ENCODE results near the gene NCR2. TPM values are rescaled to one million over a fixed set of nuclear protein-coding genes. Genes with fewer than 3 reads are reported as not detected.

Gene NCR2
- total RNA-seq, 5 donors from 2014 or later (not counting 1 experiment from before 2014, with no cell fraction given): not detected

DNA sequence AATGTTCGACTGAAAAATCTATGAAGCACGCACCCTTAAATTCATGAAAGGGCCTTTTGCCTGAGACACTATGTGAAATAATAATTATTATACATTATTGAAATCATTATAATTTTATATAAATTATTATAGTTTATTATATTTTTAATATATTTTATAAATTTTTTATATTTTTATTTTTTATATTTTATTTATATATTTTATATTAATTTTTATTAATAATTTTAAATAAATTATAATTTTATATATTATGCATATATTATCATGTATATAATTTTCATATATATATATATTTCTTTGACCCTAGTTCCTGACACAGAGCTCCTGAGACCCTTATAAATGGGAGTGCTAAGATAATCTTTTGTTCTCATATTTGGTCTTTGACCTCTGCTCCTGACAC, 13.5 kb downstream of the NCR2 start:
- Histone ChIP-seq H3K9me3 (no peaks in the 10 kb centered on the region), H3K4me1 (ENCODE audit: control insufficient read depth in 1 of 2, extremely low read depth in 1 of 2, insufficient read depth in 2 of 2, low read length in 2 of 2) (peaks cover 7 to 24% of the 10 kb centered on the region in 2 experiments), H3K36me3 (ENCODE audit: control insufficient read depth in 2 of 2, extremely low read depth in 1 of 2, insufficient read depth in 1 of 2, low read length in 1 of 2) (no peaks in the 10 kb centered on the region), H3K27ac (ENCODE audit: low read length) (no peak overlapping the region), H3K27me3 (replicated peaks in 1 of 2; ENCODE audit: control insufficient read depth in 2 of 2, extremely low read depth in 1 of 2, insufficient read depth in 2 of 2, low read length in 1 of 2) (peaks cover 0 to 18% of the 10 kb centered on the region in 2 experiments), H3K4me3 (ENCODE audit: control insufficient read depth in 1 of 2, extremely low read depth in 1 of 2, low read length in 1 of 2) (no peak overlapping the region)
- H3K4me3 Mint-ChIP-seq: no peak overlapping the region
- WGBS (ENCODE audit: insufficient coverage): no CpG with 5 or more reads among the region's 2 CpGs
- ChIA-PET POLR2A (no interaction called here), CTCF (interaction anchor here in 1 of 2 donors (0.7 to 1.2 kb wide), 3 partner anchors 14 to 19 kb away, joined by 3 to 4 read pairs (median 3); no protein-coding TSS in a partner anchor)
- no peak overlapping the region for H3K27ac Mint-ChIP-seq
- H3K9me3 Mint-ChIP-seq: peaks cover 0 to 6% (median 5%) of the 10 kb centered on the region in 3 donors
- no peak for DNase-seq
- H3K36me3 Mint-ChIP-seq: no peaks in the 10 kb centered on the region
- H3K27me3 Mint-ChIP-seq: peaks cover 4 to 29% of the 10 kb centered on the region in 2 donors
- no peak for ATAC-seq (replicated peaks in 1 of 4)
- peaks cover 26 to 37% (median 29%) of the 10 kb centered on the region in 3 donors for H3K4me1 Mint-ChIP-seq

DNA sequence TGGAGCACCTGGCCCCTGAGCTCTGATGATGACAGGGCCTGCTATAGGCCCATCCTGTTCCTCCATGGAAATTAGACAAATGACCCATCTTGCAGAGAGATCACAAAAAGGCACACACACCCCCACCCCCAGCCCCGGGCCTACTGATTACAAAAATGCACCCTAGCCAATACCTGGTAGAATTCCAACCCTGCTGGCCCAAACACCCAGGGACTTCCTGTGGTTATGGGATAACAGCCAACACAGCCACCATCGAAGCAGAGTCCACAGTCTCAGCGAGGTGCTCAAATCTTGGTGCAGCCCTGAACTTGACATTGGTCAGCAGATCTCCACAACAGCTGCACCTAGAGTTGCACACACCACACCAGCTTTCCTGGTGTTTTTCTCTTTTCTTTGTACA, 17.0 kb downstream of the NCR2 start:
- Mint-ChIP-seq H3K36me3 (no peaks in the 10 kb centered on the region), H3K4me1 (peaks cover 0 to 2% (median 0%) of the 10 kb centered on the region in 3 donors), H3K27ac (no peak overlapping the region), H3K4me3 (no peak overlapping the region), H3K9me3 (peaks cover 0 to 6% (median 5%) of the 10 kb centered on the region in 3 donors), H3K27me3 (peaks cover 4 to 33% of the 10 kb centered on the region in 2 donors)
- no peaks in the 10 kb centered on the region for H3K4me1 ChIP-seq (ENCODE audit: control insufficient read depth in 1 of 2, extremely low read depth in 1 of 2, insufficient read depth in 2 of 2, low read length in 2 of 2)
- ChIA-PET CTCF (no interaction called here), POLR2A (no interaction called here)
- ATAC-seq (replicated peaks in 1 of 4) (no peak), DNase-seq (no peak)
- no peak overlapping the region for H3K4me3 ChIP-seq (ENCODE audit: control insufficient read depth in 1 of 2, extremely low read depth in 1 of 2, low read length in 1 of 2)
- H3K27me3 ChIP-seq (replicated peaks in 1 of 2; ENCODE audit: control insufficient read depth in 2 of 2, extremely low read depth in 1 of 2, insufficient read depth in 2 of 2, low read length in 1 of 2): peaks cover 0 to 18% of the 10 kb centered on the region in 2 experiments
- no peaks in the 10 kb centered on the region for H3K36me3 ChIP-seq (ENCODE audit: control insufficient read depth in 2 of 2, extremely low read depth in 1 of 2, insufficient read depth in 1 of 2, low read length in 1 of 2)
- H3K27ac ChIP-seq (ENCODE audit: low read length): no peak overlapping the region
- no peaks in the 10 kb centered on the region for H3K9me3 ChIP-seq
- WGBS (ENCODE audit: insufficient coverage): 42% methylated on average over 3 of the region's 3 CpGs

DNA sequence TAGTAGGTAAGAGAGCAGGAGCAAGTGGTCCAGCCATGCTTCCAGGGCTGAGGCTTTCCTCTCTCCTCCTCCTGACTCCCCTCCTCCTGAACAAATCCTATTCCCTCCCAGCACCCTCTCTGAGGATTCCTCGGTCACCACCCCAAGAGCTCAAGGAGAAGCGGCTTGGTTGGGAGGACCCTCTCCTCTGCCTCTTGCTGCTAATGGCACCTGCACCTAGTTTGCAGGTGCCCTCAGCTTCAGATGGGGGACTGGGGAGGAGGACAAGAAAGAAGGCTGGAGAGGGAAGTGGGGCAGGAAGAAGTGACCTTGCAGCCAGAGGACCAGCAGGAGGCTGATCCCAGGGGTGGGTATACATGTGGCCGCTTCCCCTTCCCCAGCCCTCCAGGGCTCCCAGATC, 17.5 kb downstream of the NCR2 start:
- DNase-seq (no peak), ATAC-seq (replicated peaks in 1 of 4) (no peak)
- H3K36me3 ChIP-seq (ENCODE audit: control insufficient read depth in 2 of 2, extremely low read depth in 1 of 2, insufficient read depth in 1 of 2, low read length in 1 of 2): no peaks in the 10 kb centered on the region
- Mint-ChIP-seq H3K27me3 (peaks cover 4 to 33% of the 10 kb centered on the region in 2 donors), H3K27ac (no peak overlapping the region), H3K4me1 (no peaks in the 10 kb centered on the region), H3K9me3 (peaks cover 0 to 7% (median 5%) of the 10 kb centered on the region in 3 donors), H3K4me3 (no peak overlapping the region), H3K36me3 (no peaks in the 10 kb centered on the region)
- WGBS (ENCODE audit: insufficient coverage): no CpG with 5 or more reads among the region's 3 CpGs
- no peak overlapping the region for H3K27ac ChIP-seq (ENCODE audit: low read length)
- H3K9me3 ChIP-seq: no peaks in the 10 kb centered on the region
- H3K27me3 ChIP-seq (replicated peaks in 1 of 2; ENCODE audit: control insufficient read depth in 2 of 2, extremely low read depth in 1 of 2, insufficient read depth in 2 of 2, low read length in 1 of 2): peaks cover 0 to 20% of the 10 kb centered on the region in 2 experiments
- H3K4me1 ChIP-seq (ENCODE audit: control insufficient read depth in 1 of 2, extremely low read depth in 1 of 2, insufficient read depth in 2 of 2, low read length in 2 of 2): no peaks in the 10 kb centered on the region
- H3K4me3 ChIP-seq (ENCODE audit: control insufficient read depth in 1 of 2, extremely low read depth in 1 of 2, low read length in 1 of 2): no peak overlapping the region
- ChIA-PET POLR2A (no interaction called here), CTCF (no interaction called here)

DNA sequence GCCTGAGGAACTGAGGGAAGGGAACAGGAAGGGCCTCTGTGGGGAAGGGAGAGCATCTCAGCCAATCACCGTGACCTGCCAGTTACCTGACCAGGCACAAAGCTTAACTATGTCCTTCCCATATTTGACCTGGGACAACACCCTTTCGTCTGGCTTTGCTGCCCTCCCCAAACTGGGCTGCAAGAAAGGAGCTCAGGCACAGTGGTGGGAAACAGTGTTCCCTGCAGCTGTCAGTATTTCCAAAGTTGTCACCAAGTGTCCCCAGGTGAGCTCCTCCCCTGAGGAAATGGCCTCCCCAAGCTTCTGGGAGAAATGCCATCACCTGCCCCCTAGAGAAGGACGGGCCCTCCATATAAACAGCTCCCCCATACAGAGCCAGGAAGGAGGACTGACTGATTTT, 17.9 kb downstream of the NCR2 start:
- Histone ChIP-seq H3K36me3 (ENCODE audit: control insufficient read depth in 2 of 2, extremely low read depth in 1 of 2, insufficient read depth in 1 of 2, low read length in 1 of 2) (no peaks in the 10 kb centered on the region), H3K27me3 (replicated peaks in 1 of 2; ENCODE audit: control insufficient read depth in 2 of 2, extremely low read depth in 1 of 2, insufficient read depth in 2 of 2, low read length in 1 of 2) (peaks cover 0 to 22% of the 10 kb centered on the region in 2 experiments), H3K4me3 (ENCODE audit: control insufficient read depth in 1 of 2, extremely low read depth in 1 of 2, low read length in 1 of 2) (no peak overlapping the region), H3K27ac (ENCODE audit: low read length) (no peak overlapping the region), H3K9me3 (no peaks in the 10 kb centered on the region), H3K4me1 (ENCODE audit: control insufficient read depth in 1 of 2, extremely low read depth in 1 of 2, insufficient read depth in 2 of 2, low read length in 2 of 2) (no peaks in the 10 kb centered on the region)
- Mint-ChIP-seq H3K36me3 (no peaks in the 10 kb centered on the region), H3K9me3 (peaks cover 0 to 6% (median 5%) of the 10 kb centered on the region in 3 donors), H3K4me1 (no peaks in the 10 kb centered on the region), H3K27me3 (peaks cover 4 to 33% of the 10 kb centered on the region in 2 donors), H3K27ac (no peak overlapping the region), H3K4me3 (no peak overlapping the region)
- DNase-seq (no peak), ATAC-seq (replicated peaks in 1 of 4) (no peak)
- WGBS (ENCODE audit: insufficient coverage): 86% methylated on average over 1 of the region's 3 CpGs
- POLR2A ChIA-PET: no interaction called here
- CTCF ChIA-PET: no interaction called here

DNA sequence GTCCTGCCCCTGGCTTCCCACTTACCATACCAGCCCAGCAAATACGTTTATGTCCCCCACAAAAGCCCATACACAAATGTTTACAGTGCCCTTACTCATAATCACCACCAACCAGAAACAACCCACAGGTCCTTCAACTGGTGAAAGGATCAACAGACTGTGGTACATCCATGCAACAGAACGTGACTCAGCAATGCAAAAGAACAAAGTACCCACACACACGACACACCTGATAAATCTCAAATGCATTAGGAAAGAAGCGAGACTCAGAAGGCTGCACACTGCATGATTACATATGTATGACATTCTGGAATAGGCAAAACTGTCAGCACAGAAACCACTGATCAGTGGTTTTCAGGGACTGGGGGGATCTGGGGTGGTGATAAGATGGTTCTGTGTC, 20.5 kb downstream of the NCR2 start:
- H3K36me3 ChIP-seq (ENCODE audit: control insufficient read depth in 2 of 2, extremely low read depth in 1 of 2, insufficient read depth in 1 of 2, low read length in 1 of 2): no peaks in the 10 kb centered on the region
- ChIA-PET POLR2A (interaction anchor here in 1 of 2 donors (0.5 kb wide), 1 partner anchor 16 kb away, joined by 4 read pairs; no protein-coding TSS in a partner anchor), CTCF (no interaction called here)
- WGBS (ENCODE audit: insufficient coverage): 61% methylated on average over 2 of the region's 4 CpGs
- peaks cover 0 to 26% of the 10 kb centered on the region in 2 experiments for H3K27me3 ChIP-seq (replicated peaks in 1 of 2; ENCODE audit: control insufficient read depth in 2 of 2, extremely low read depth in 1 of 2, insufficient read depth in 2 of 2, low read length in 1 of 2)
- H3K27ac ChIP-seq (ENCODE audit: low read length): no peak overlapping the region
- Mint-ChIP-seq H3K27ac (no peak overlapping the region), H3K4me3 (no peak overlapping the region), H3K4me1 (no peaks in the 10 kb centered on the region), H3K36me3 (peaks cover 3% of the 10 kb centered on the region), H3K27me3 (peaks cover 4 to 26% of the 10 kb centered on the region in 2 donors), H3K9me3 (peaks cover 3 to 17% (median 12%) of the 10 kb centered on the region in 3 donors)
- no peaks in the 10 kb centered on the region for H3K4me1 ChIP-seq (ENCODE audit: control insufficient read depth in 1 of 2, extremely low read depth in 1 of 2, insufficient read depth in 2 of 2, low read length in 2 of 2)
- DNase-seq: no peak
- H3K9me3 ChIP-seq: no peaks in the 10 kb centered on the region
- H3K4me3 ChIP-seq (ENCODE audit: control insufficient read depth in 1 of 2, extremely low read depth in 1 of 2, low read length in 1 of 2): no peak overlapping the region
- no peak for ATAC-seq (replicated peaks in 1 of 4)

DNA sequence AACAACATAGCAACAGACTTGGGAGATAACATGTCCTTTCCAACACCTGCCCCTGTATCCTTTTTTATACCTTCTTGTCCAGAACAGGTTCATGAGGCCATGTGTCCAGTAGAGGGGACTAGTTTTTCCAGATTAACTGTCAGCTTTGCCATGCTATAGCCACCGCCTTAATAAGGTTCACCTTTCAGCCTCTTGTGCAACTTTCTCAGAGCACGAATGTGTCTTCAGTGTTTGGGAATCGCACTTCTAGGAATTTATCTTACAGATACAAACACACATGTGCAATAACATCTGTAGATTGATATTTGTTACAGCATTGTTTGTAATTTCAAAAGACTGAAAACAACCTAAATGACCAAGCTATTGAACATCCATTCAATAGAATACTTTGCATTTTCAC, 21.4 kb downstream of the NCR2 start:
- ATAC-seq (replicated peaks in 1 of 4): no peak
- Histone ChIP-seq H3K36me3 (ENCODE audit: control insufficient read depth in 2 of 2, extremely low read depth in 1 of 2, insufficient read depth in 1 of 2, low read length in 1 of 2) (no peaks in the 10 kb centered on the region), H3K27me3 (replicated peaks in 1 of 2; ENCODE audit: control insufficient read depth in 2 of 2, extremely low read depth in 1 of 2, insufficient read depth in 2 of 2, low read length in 1 of 2) (peaks cover 0 to 20% of the 10 kb centered on the region in 2 experiments), H3K4me1 (ENCODE audit: control insufficient read depth in 1 of 2, extremely low read depth in 1 of 2, insufficient read depth in 2 of 2, low read length in 2 of 2) (no peaks in the 10 kb centered on the region), H3K9me3 (no peaks in the 10 kb centered on the region), H3K4me3 (ENCODE audit: control insufficient read depth in 1 of 2, extremely low read depth in 1 of 2, low read length in 1 of 2) (no peak overlapping the region), H3K27ac (ENCODE audit: low read length) (no peak overlapping the region)
- Mint-ChIP-seq H3K27me3 (peaks cover 4 to 31% of the 10 kb centered on the region in 2 donors), H3K27ac (no peak overlapping the region), H3K4me1 (no peaks in the 10 kb centered on the region), H3K4me3 (no peak overlapping the region), H3K9me3 (peaks cover 3 to 26% (median 16%) of the 10 kb centered on the region in 3 donors), H3K36me3 (peaks cover 7% of the 10 kb centered on the region)
- POLR2A ChIA-PET: no interaction called here
- WGBS (ENCODE audit: insufficient coverage): no CpG with 5 or more reads among the region's 3 CpGs
- DNase-seq: no peak
- CTCF ChIA-PET: no interaction called here

DNA sequence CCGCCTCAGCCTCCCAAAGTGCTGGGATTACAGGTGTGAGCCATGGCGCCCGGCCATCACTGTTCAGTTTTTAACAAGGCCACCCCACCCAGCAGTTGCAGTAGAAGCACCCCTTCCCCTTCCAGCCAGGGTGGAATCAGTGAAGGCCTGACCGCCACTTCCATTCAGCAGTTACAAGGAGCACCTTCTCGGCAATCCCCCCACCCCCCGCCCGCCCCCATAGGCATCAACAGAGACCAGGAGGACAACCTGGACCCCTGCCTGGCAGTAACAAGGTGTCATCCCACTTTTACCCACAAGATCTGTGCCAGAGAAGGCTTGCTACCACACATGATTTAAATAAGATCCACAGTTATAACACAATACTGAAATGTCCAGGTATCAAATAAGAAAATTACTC, 23.1 kb downstream of the NCR2 start:
- Mint-ChIP-seq H3K27me3 (peaks cover 6 to 29% of the 10 kb centered on the region in 2 donors), H3K36me3 (peaks cover 7% of the 10 kb centered on the region), H3K4me3 (no peak overlapping the region), H3K9me3 (peaks cover 3 to 31% (median 17%) of the 10 kb centered on the region in 3 donors), H3K27ac (no peak overlapping the region), H3K4me1 (no peaks in the 10 kb centered on the region)
- Histone ChIP-seq H3K4me3 (ENCODE audit: control insufficient read depth in 1 of 2, extremely low read depth in 1 of 2, low read length in 1 of 2) (no peak overlapping the region), H3K27ac (ENCODE audit: low read length) (no peak overlapping the region), H3K36me3 (ENCODE audit: control insufficient read depth in 2 of 2, extremely low read depth in 1 of 2, insufficient read depth in 1 of 2, low read length in 1 of 2) (no peaks in the 10 kb centered on the region), H3K27me3 (replicated peaks in 1 of 2; ENCODE audit: control insufficient read depth in 2 of 2, extremely low read depth in 1 of 2, insufficient read depth in 2 of 2, low read length in 1 of 2) (peaks cover 0 to 20% of the 10 kb centered on the region in 2 experiments), H3K4me1 (ENCODE audit: control insufficient read depth in 1 of 2, extremely low read depth in 1 of 2, insufficient read depth in 2 of 2, low read length in 2 of 2) (no peaks in the 10 kb centered on the region), H3K9me3 (no peaks in the 10 kb centered on the region)
- ChIA-PET CTCF (no interaction called here), POLR2A (no interaction called here)
- DNase-seq: no peak
- ATAC-seq (replicated peaks in 1 of 4): no peak
- WGBS (ENCODE audit: insufficient coverage): 94% methylated on average over 3 of the region's 7 CpGs
